Skin of body (tissue), 2 donors: ENCODE data around the gene DLX4. TPM values are rescaled to one million over a fixed set of nuclear protein-coding genes. Genes with fewer than 3 reads are reported as not detected.

Source experiments
- DNase-seq: peaks from one replicate; lab custom pipeline; 2025; lab: John Stamatoyannopoulos, UW
- total RNA-seq: library from RNA; depleted of rRNA; stranded (reverse); fragments of >200 nt; gene quantifications from one replicate; pipeline ENCODE4 v1.2.3, GENCODE V29; 2014

Gene DLX4, protein sequence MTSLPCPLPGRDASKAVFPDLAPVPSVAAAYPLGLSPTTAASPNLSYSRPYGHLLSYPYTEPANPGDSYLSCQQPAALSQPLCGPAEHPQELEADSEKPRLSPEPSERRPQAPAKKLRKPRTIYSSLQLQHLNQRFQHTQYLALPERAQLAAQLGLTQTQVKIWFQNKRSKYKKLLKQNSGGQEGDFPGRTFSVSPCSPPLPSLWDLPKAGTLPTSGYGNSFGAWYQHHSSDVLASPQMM
- 2.3 TPM for total RNA-seq

DNA sequence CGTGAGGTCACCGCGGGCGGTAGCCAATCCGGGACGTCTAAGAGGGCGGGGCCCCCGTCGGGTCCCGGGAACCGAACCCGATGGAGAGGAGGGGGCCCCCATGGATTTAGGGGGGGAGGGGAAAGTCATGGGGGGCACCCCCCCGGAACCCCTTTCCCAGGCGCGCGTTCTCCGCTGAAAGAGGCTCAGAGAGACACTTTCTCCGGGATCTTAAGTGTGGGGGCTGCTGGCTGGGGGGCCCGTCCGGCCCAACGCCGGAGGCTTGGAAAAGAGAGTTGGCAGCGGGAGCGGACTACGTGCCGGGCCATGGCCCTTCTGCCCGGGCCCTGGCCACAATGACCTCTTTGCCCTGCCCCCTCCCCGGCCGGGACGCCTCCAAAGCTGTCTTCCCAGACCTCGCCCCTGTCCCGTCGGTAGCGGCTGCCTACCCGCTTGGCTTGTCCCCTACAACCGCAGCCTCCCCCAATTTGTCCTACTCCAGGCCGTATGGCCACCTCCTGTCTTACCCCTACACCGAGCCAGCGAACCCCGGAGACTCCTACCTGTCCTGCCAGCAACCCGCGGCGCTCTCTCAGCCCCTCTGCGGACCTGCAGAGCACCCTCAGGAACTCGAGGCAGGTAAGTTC, at the start of gene DLX4:
DLX4 (plus strand) TSS at position 57 of the 626 bp plus-strand sequence; CDS start at position 336, 279 bp downstream.
- DNase-seq, result no peak

DNA sequence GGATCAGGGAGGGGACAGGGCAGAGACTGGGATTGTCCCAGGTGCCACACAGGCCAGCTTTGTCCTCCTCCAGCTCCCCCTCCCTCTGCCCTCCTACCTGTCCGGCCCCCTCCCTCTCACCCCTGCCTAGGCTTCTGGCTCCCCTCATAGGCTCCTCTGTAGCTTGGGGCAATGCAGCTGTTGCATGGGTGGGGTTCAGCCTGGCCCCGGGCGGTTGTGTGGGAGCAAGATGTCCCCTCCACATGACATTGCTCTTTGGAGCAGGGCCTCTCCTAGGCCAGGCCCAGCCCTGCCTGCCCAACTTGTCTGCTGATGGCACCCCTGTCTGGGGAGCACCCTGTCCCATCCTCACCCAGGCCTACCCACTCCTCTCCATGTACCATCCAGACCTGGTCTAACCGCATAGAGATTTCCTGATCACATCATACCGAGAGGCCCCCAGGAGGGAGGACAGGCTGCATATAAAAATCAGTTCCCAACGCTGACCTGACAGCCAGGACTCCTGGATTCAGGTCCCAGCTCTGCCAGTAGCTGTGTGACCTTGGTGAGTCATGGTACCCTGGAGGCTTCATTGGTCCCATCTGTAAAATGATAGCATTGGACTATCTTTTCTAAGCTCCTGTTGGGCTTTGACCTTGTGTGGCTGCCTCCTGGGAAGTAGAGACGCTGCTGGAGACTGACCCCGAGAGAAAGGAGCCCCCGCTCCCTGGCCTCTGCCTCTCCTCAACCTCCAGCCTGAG, 48.8 kb upstream of the DLX4 start:
- no peak for DNase-seq

DNA sequence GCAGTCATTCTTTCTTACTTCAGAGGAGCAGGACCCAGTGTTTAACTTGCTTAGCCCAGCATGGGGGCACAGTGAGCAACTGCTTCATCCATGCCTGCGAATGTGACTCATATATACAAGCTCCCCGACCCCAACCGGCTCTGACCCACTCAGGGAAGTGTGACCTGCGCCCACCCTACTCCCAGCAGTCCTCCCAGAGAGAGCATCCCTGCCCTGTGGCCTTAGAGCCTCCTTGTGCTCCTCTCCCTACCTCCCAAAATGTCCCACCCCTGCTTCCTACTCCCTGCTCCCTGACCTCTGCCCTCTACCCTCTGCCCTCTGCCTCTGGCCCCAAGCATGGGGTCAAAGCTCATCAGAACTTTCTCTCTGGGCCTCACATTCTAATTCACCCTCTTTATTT, 46.9 kb upstream of the DLX4 start:
- no peak for DNase-seq

DNA sequence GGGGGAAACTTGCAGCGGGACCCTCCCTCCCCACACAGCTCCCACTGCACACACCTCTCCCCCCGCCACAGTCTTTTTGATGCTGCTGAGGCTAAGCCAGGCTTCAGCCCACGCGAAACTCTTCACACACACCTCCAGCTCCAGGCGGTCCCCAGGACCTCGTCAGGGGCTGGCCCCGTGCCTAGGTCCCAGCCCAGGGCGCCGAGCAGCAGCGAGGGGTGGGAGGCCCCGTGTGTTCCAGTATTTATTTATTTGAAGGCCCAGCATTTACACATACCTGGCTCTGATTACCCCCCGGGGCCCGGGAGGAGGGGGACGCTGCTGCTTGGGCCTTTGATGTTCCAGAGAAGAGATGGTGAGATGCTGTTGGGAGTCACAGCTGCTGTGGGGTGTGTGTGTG, 44.9 kb upstream of the DLX4 start:
- no peak for DNase-seq

DNA sequence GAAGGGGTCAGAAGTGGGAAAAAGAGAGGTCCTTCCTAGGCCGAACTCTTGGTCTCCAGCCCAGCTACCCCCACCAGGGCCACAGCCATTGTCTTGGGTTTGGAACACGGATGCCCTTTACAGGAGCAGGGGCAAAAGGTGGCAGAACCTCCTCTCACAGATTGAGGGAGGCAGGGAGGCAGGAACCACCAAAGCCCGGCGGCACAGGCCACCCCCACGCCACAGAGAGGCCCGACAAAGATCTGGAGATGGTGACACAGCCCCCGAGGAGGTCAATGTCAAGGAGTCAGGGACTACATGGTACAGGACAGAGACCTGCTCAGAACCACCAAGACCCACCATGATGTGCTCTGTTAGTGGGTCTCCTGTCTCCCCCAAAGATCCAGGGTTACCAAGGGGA, 44.4 kb upstream of the DLX4 start:
- DNase-seq, result no peak

DNA sequence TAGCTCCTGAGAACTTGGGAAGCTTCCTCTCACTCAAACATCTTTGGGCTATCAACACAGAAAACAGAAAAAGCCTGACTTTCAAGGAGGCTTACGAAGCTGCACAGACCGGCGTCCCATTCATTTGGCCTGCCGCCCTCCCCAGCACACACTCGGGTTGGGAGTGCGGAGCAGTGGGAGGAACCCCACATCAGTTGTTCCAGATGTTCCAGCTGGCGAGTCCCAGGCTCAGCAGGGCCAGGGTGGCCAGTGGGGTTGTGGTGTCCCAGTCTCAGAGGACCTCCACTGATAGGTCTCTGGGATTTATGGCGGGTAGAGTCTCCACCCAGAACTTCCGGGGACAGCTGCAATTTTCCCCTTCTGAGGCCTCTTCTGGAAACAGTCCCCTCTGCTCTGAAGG, 43.1 kb upstream of the DLX4 start:
- no peak for DNase-seq

DNA sequence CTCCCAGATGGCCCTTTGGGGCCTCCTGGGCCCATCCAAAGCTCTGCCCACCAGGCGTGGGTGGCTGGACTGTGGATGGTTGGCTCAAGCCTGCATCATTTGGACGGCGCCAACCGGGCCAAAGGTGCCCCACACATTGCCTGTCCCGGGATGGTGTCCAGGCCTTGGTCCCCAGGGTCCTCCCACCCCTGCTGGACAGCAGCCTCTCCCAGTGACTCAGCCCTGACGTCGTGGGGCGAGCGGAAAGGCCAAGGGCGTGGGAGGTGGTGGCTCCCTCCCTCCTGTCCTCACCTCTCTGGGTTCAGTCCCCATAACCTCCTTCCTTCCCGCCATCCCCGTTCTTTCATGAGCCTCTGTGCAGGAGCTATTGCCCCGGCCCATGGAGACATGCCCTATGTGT, 42.1 kb upstream of the DLX4 start:
- no peak for DNase-seq

DNA sequence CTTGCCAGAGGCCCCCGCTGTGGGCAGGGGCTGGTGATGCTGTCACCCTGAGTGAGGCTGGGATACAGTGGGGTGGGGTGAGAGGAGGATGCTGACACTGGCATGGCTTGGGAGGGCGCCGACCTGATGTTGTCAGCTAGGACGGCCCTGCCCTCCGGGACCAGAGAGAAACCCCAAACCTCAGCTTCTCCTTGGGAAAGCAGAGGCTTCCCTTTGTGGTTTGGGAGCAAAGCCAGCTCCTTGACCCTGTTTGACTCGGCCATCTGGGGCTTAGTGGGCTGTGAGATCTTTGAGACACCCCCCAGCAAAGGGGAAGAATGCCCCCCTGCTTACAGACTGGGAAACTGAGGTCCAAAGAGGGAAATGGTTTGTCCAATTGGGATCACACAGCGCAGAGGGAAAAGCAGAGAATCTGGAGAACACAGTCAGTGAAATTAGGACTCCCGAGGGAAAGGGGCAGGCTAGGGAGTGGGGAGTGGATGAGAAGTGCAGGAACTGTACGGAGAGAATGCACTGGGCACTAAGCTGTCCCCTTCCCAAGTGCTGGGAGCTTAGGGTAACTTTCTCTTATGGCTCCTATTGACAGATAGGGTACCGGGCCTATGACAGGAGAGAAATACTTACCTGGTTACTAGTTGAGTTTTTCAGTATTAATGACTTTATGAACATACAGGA, 40.7 kb upstream of the DLX4 start:
- DNase-seq, result no peak

DNA sequence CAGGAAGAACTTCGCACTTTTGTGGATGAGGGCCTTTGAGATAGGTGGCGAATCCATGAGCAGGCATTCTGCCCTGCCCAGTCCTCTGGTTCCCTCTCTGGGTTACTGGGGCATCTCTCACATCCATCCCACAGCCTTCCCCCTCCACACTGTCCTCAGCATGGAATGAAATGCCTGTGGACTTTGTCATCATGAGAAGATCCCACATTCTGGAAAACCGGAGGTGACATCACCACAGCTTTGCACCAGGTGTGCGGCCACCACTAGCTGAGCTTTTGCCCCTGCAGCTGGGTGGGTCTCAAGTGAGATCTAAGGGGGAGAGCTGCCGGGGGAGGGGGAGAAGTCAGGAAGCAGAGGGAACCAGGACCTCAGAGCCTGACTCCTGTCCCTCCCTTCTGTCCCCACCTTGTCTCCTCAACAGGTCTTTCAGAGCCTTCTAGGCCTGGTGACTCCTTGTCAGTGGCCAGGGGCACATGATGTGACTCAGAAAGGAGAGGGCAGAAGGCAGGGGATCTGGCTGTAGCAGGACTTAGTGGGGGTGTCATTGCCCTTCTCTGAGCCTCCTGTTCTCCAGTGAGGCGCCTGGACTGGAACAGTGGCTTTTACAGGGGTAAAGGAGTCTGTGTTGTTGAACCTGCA, 40.0 kb upstream of the DLX4 start:
- no peak for DNase-seq

DNA sequence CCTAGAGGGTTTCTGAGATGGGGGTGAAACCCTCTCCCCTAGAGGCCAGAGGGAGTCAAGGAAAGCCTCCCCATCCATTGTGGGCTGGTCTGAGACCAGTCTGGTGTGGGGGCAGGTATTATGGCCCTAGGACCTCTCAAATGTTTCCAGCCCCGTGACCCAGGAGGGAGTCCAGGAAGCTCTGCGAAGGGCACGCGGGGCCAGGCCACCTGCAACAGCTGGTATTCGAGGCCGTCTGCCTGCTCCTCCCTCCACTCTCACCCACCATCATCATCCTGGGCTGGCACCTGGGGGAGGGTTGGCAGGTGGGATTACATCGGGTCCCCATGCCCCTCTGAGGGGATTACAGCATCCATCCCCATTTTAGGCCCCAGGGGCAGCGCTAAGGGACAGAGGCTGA, 38.1 kb upstream of the DLX4 start:
- DNase-seq, result no peak

DNA sequence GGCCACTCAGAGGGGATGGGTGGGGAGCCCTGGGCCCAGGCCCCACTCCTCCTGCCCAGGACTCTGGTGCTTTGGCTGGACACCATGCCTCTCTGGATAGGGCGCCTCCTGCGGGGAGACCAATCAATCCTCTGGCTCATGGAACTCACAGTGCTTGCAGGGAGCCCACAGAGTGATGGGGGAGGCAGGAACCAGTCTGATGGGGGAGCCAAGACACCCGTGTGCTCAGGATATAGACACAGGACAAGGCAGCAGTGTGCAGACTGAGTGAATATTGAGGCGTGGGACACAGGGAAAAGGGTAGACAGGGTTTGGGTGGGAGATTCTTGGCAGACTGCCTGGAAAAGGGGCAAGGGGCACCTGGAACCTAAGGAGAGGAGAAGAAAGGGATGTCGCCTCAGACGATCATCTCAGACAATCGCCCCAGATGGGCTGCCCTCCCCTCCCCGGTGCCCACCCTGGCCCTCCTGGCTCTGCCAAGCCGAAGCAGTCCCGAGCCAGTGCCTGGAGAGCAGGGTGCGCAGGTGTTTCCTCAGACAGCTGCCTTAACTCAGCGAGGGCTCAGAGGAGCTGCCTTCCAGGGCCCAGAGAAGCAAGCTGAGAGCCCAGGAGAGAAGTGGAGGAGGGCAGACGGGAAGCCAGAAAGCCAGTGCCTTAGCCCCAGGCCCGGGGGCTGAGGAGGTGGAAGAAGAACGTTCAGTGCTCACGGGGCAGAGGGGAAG, 37.4 kb upstream of the DLX4 start:
- no peak for DNase-seq

DNA sequence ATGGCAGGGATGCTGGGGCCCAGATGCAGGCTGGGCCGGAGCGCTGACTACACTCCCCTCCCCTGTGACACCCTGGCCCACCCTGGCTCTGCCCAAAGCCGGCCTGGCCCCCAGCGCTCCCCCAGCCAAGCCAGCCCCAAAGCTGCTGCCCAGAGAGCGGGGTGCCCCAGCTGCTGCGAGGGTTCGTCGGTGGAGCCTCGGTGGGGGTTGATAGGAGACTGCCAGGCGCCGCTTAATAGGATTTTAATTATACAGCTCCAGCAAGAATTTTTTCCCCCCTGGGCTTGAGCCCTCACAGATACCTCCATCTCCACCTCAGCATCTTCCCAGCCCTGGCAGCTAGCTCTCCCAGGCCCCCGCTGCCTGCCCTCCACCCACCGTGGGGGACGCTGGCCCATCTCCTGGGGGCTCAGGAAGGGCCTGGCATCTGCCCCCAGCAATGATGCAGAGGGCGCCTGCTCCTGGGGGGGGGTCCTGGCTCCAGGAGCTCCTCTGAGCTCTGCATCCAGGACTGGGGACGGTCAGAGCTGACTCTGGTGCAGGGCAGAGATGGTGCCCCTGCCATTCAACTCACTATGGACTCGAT, 36.8 kb upstream of the DLX4 start:
- DNase-seq, result no peak

DNA sequence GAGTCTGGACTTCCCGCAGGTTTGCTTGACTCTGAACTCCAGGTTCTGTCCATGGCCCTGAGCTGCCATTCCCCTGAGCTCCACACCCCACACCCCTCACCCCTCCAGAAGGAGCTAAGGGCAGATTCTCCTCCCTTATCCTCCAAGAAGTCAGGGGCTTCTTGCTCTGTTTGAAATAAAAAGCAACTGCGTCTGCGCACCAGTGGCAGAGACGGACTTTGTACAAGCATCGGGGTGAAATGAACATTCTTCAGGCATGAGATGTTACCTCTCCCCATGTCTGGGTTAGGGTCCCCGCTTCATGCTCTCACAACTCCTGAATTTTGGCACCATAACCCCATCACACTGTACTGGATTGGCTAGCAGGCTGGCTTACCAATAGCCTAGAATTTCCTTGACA, 36.1 kb upstream of the DLX4 start:
- DNase-seq, result no peak

DNA sequence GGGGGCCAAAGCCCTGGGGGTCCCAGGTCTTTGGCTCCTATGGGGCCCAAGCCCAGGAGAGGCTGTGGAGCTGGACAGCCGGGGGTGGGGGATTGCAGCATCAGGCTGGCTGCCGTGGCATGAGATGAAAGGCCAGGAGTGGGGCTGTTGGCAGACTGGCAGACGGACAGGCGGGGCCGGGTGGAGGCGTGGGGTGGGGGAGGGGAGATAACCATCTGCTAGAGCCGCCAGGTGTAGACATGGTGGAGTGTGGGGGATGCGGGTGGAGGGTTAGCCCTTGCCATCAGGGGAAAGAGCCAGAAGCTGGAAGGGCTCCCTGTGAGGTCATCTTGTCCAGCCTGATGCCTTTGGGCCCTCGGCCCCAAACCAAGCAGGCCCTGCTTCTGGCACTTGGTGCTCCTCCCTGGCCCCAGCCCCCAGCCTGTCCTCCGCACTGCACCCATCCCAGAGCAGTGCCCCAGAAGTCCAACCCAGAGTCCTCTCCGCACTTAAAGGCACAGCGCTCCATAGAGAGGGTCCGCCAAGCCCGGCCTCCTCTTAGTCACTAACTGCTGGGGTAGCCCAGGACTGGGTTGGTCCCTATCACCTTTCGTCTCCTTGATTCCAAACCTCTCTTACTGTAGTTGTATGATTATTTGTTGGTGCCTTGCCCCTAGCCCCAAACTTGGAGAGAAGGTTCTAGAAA, 33.3 kb upstream of the DLX4 start:
- DNase-seq, result no peak

DNA sequence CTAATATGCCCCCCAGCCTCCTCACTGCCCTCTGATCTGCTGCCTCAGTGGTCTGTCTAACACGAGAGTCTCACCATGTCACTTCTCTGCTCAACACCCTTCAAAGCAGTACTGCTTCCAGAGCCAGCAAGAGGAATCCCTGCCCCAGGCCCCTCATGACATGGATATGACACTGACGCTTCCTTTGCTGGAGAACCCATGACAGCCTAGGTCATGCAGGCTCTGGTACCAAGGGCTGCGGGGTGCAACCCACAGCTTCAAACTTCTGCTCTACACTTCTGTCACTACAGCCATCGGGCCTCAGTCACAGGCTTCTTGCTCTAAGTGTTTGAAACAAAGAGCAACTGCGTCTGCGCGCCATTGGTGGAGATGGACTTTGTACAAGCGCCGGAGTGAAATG, 32.6 kb upstream of the DLX4 start:
- DNase-seq, result no peak

DNA sequence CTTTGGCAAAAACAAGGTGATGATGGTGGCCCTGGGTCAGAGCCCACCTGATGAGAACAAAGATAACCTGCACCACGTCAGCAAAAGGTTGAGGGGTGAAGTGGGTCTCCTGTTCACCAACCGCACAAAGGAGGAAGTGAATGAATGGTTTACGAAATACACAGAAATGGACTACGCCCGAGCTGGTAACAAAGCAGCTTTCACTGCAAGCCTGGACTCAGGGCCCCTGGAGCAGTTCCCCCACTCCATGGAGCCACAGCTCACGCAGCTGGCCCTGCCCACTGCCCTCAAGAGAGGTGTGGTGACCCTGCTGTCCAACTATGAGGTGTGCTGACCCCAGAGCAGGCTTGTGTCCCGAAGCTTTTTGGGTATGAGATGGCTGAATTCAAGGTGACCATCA, 29.7 kb upstream of the DLX4 start:
- no peak for DNase-seq

DNA sequence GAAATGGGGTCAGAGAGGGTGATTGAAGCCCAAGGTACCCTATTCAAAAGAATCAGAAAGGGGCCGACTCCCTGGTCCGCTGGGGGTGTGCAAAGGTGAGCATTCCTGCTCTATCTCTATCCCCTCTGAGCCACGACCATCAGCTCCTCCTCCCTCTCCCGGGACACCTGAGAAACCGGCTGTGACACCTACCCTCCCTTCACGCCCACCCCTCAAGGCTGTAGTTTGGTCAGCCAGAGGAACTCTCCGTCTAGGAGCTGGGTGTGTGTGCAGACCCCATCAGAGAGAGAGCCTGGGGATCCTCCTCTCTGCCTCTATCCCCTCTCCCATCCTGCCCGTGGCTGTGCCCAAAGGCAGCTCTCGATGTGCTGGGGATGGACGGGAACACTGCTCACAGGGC, 27.6 kb upstream of the DLX4 start:
- no peak for DNase-seq

DNA sequence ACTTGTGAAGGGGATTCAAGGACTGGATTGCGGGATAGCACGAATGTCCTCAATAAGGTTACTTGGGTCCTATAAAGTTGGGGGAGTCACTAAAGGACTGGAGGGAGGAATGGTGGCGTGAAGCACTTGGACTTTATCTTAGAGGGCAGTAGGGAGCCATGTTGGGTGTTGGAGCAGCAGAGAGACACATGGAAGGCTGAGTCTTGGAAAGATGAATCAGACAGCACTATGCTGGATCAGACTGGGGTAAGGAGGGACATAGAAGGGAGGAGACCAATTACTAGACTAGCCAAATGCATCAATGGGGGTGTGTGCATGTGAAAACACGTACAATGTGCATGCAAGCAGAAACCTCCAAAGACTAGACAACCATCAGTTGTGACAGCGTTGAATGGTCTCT, 26.0 kb upstream of the DLX4 start:
- DNase-seq, result no peak

DNA sequence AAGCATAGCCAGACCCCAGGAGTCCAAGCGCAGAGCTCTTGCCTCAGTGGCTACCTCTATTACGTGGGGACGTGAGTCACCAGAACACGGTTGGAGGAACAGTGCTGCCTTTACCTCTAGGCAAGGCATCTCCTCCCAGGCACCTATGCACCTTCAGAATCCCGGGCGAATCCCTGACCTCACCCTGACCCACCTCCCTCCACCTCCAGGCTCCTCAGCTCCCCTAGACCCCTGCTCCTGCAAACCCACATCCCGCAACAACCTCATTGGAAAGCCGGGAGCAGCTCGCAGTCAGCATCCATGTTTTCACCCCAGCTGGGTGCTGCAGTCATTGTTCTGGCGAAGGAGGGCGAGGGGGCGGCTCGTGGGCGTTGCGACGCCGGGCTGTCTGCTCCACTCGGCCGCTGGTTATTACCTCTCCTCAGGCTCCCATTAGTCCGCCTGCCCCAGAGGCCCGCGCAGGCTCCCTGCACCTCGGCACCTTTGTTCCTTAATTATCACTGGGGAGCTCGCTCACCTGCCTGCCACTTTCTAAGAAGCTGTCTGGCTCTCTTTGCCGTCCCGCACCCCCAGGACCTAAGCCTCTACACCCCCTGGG, 24.6 kb upstream of the DLX4 start:
- no peak for DNase-seq

DNA sequence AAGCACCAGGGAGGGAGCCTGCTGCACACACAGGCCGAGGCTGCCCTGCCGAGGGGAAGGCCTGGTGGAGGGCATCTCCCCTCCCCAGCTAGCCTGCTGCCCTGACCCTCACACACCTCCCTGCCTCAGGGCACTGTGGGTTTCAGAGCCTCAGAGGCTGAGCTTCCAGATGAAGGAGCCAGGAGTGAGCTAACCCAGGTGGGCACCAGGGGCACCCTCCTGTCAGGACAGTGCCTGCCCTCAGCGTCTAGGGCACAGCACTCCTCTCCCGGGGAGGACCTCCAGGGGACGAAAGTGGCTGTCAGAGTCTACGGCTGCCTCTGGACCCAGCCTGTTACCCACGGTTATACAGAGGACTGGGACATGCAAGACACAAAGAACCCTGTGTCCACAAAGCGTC, 22.8 kb upstream of the DLX4 start:
- no peak for DNase-seq
